Panc1 (cell line): ENCODE data around the gene TTPAL.

Experiments used
- CTCF ChIP-seq: fragments of 450-650 bp; IDR thresholded peaks from 2 replicates; pipeline ENCODE4 v1.5.1; 2017; ENCODE audit warnings: mild to moderate bottlenecking
- POLR2AphosphoS5 ChIP-seq: IDR thresholded peaks from 2 replicates; pipeline ENCODE4 v1.6.1; 2012; ENCODE audit warnings: mild to moderate bottlenecking, low read depth, low read length, moderate library complexity
- REST ChIP-seq, 2 experiments: IDR thresholded peaks; 2 replicates each; pipeline ENCODE4 v1.6.1; 2011 to 2012; ENCODE audit warnings: low read depth in 2 of 2, control low read depth in 1 of 2, low read length in 1 of 2, mild to moderate bottlenecking in 1 of 2, moderate library complexity in 1 of 2; ENCODE audit not compliant: insufficient read depth in 1 of 2

- TF ChIP-seq CTCF = no peak
- no peak for TF ChIP-seq REST (IDR thresholded peaks at IDR 0.05; ENCODE audit: insufficient read depth in 1 of 2, low read depth in 2 of 2, low read length in 1 of 2)
- TF ChIP-seq POLR2AphosphoS5 = no peak
Observed at GRCh38 chr20:44479643-44480042, 4.0 kb downstream of the TTPAL start.
